NOMO-1 treated with dmso at 0.1 percent for 144 hours (cell line): ENCODE measurements around the gene GALP.
"Not testable (repeated sequence)": the region's sequence is repeated elsewhere in the genome, so short reads cannot be mapped to it uniquely, and the experiment has no call there.

ENCODE experiments used
- DNase-seq: peaks from one replicate; lab custom pipeline; 2025; ENCODE audit not compliant: unreplicated experiment; lab: John Stamatoyannopoulos, UW

The GALP gene

DNA sequence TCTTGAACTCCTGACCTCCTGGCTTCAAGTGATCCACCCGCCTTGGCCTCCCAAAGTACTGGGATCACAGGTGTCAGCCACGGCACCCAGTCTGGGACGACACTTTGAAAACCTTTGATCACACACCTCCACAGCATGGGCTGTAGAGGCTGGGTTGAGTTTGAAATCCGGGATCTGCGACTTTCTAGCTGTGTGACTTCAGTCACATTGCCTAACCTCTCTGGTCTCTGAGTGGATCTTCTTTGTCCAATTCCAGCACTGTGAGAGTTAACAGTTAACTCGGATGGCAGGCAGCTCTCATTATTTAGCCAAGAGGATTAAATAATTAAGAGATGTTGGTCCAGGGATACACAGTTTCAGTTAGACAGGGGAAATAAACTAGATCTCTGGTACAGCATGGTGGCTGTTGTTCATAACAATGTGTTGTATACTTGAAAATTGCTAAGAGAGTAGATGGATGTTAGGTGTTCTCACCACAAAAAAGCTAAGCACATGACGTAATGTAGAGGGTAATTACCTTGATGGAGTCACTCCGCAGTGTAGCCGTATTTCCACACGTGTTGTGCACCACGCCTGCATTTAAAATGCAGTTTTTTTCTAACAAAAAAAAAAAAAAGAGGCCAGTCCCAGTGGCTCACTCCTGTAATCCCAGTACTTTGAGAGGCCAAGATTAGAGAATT is 1.9 kb downstream of the GALP start:
- DNase-seq, result no peak

DNA sequence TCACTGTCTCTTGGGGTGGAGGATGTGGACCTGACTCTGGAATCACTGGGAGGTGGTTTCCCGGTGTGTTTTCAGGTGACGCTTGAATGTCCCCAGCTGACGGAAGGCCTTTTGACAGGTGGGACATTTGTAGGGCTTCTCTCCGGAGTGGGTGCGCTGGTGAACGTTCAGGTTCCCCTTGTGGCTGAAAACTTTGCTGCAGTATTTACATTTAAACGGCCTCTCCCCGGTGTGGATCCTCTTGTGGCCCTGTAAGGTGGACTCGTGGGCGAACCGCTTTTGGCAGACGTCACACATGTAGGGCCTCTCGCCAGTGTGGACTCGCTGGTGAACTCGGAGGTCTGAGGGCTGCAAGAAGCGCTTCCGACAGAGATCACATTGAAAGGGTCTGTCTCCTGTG is 14.0 kb downstream of the GALP start:
- DNase-seq, result no peak

DNA sequence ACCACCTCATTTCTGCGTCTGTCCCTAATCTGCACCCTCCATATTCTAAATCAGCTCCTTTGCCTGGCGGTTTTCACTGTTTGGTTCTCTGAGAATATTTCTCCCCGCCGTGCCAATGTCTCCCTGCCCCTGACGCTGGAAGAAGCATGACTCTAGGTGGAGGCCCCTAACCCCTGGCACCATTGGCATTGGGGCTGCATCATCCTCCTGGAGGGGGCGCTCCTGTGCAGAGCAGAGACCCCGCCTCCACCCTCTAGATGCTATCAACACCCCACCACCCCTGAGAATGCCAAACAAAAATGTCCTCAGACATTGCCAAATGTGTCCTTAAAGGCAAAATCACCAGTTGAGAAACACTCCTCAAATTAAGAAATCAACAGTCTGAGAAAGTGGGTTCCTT is 15.3 kb downstream of the GALP start:
- no peak for DNase-seq

- DNase-seq, result no peak
Observed at GRCh38 chr19:56191711-56192110, 15.9 kb downstream of the GALP start.

- no peak for DNase-seq
Observed at GRCh38 chr19:56193981-56194640, 18.3 kb downstream of the GALP start.

GRCh38 chr19:56197646-56198045 is 21.8 kb downstream of the GALP start, which contains the start of gene ZSCAN5B:
ZSCAN5B (minus strand) TSS chr19:56197783; CDS start chr19:56193052, 4,731 bp downstream.
- not testable (repeated sequence) for DNase-seq

DNA sequence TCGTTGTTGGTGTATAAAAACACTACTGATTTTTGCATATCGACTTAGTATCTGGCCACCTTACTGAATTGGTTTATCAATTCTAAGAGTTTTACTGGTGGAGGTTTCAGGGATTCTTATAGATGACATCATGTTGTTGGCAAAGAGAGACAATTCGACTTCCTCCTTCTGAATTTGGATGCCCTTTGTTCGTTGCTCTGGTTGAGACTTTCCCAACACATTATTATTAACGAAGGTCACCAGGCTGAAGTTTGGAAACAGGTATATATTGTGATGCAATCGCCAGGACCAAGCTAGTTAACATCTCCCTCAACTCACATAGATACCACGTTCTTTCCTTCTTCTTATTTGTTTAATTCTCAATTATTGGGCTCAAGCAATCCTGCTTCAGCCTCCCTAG is 23.9 kb downstream of the GALP start:
- no peak for DNase-seq

DNA sequence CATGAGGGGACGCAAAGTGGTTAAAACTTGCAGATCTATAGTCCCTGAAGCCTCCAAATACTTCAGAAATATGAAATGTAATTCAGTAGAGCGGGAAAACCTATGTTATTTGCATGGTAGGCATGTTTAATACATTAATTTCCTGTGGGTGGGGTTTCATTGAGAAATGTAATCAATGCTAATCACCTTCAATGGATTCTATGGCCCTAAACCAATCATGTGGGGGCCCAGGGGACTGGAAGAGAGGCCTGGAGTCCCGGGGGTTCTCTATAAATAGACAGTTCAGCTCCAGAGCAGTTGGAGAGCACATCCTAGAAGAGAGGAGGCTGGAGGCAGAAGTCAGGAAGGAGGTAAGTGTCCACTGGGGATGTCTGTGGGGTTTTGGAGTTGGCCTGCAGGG is 26.2 kb downstream of the GALP start, which contains the start of gene ZSCAN5C:
TSS of gene ZSCAN5C (plus strand) at position 301 of the 400 bp plus-strand sequence. CDS start 3,641 bp downstream, outside the sequence.
- no peak for DNase-seq

- not testable (repeated sequence) for DNase-seq
Observed at GRCh38 chr19:56207581-56207980, 31.8 kb downstream of the GALP start.

DNA sequence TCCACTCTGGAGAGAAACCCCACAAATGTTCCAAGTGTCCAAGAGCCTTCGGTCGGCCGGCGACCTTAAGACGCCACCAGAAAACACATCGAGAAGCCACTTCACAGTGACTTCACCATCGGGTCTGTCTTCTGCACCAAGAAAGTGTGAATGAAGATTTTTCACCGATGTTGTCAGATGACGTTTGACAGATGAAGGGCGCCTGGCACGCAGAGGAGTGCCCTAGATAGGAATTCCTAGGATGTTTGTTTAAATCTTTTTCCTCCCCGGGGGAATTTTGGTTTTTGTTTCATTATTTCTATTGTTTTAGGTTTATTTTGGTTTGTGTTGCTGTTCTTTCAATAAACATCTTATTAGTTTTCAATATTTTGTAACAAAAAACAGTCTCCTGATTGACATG is 33.3 kb downstream of the GALP start:
- DNase-seq, result no peak

- DNase-seq, result not testable (repeated sequence)
Observed at GRCh38 chr19:56210036-56210435, 34.2 kb downstream of the GALP start.

DNA sequence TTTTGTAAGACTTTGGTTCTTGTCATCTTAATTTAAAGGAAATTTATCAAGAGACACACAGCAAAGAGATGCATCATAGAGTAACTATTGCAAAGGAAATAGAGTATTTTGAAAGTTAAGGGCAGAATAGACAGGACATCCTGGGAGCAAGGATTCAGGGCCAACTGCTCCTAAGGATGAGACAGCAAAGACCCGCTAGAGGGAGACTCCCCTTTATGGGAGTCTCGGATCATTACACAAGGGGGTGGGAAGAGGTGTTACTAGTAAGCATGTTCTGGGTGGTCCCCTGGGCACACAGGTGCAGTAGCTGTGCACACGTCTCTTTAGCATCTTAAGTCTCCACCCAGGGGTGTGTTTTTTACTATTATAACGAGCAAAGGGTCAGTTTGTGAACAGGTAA is 35.9 kb downstream of the GALP start:
- no peak for DNase-seq

- DNase-seq, result no peak
Observed at GRCh38 chr19:56217039-56217949, 41.5 kb downstream of the GALP start.

- DNase-seq, result no peak
Observed at GRCh38 chr19:56218961-56219360, 43.2 kb downstream of the GALP start.

DNA sequence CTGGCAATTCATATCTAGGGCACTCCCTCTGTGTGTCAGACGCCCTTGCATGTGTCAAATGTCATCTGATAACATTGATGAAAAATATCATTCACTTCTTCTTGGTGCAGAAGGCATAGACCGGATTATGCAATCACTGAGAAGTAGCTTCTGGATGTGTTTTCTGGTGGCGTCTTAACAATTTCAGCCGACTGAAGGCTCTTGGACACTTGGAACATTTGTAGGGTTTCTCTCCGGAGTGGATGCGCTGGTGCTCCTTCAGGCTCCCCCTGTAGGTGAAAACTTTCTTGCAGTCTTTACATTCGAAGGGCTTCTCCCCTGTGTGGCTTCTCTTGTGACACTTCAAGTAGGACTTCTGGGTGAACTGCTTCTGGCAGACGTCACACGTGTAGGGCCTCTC is 45.6 kb downstream of the GALP start:
- DNase-seq, result not testable (repeated sequence)

GRCh38 chr19:56221851-56222250 is 46.0 kb downstream of the GALP start:
- no peak for DNase-seq

GRCh38 chr19:56222901-56223300 is 47.1 kb downstream of the GALP start:
- no peak for DNase-seq

DNA sequence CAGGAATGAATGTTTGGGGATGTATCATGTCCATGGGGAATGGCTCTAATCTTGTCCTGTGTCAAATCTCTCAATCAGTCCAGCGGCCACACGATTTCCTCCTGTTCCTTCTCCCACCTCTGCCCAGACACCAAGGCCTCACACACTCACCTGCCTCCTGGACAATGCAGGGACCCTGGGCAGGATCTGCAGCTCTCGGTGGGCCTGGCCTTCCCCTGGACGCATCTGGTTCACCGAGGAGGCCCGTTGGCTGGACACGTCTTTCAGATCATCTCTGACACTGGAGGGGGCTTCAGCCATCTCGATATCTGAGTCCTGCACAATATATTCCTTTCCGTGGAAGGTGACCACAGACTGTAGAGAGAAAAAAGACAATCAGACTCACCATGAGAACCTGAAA is 47.7 kb downstream of the GALP start:
- DNase-seq, result no peak
